Measurements from ENCODE around the gene SERF2.

- TF ChIP-seq, protein P1, sequence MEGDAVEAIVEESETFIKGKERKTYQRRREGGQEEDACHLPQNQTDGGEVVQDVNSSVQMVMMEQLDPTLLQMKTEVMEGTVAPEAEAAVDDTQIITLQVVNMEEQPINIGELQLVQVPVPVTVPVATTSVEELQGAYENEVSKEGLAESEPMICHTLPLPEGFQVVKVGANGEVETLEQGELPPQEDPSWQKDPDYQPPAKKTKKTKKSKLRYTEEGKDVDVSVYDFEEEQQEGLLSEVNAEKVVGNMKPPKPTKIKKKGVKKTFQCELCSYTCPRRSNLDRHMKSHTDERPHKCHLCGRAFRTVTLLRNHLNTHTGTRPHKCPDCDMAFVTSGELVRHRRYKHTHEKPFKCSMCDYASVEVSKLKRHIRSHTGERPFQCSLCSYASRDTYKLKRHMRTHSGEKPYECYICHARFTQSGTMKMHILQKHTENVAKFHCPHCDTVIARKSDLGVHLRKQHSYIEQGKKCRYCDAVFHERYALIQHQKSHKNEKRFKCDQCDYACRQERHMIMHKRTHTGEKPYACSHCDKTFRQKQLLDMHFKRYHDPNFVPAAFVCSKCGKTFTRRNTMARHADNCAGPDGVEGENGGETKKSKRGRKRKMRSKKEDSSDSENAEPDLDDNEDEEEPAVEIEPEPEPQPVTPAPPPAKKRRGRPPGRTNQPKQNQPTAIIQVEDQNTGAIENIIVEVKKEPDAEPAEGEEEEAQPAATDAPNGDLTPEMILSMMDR (conservative IDR thresholded peaks at IDR 0.05; ENCODE audit: low read depth, low read length), result no peak
- TF ChIP-seq EZH2 (IDR thresholded peaks at IDR 0.05; ENCODE audit: low read length, unreplicated experiment) (no peak), EZH2phosphoT487 (IDR thresholded peaks at IDR 0.05; ENCODE audit: borderline replicate concordance, low read length) (no peak)
Observed at GRCh38 chr15:43774062-43774461, 18.1 kb upstream of the SERF2 start.

All from PC-3 (cell line).